ENCODE data around the gene MILR1. TPM values are rescaled to one million over a fixed set of nuclear protein-coding genes. Genes with fewer than 3 reads are reported as not detected.

The MILR1 gene, protein sequence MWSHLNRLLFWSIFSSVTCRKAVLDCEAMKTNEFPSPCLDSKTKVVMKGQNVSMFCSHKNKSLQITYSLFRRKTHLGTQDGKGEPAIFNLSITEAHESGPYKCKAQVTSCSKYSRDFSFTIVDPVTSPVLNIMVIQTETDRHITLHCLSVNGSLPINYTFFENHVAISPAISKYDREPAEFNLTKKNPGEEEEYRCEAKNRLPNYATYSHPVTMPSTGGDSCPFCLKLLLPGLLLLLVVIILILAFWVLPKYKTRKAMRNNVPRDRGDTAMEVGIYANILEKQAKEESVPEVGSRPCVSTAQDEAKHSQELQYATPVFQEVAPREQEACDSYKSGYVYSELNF
- polyA plus RNA-seq (not detected in 3 replicates), polyA minus RNA-seq (not detected in 3 replicates)
- polyA plus RNA-seq (2011; ENCODE audit: low read depth) = not detected
- not detected in 2 replicates for polyA plus RNA-seq (2011; cell fraction: cytosol; rRNA removed)
- polyA plus RNA-seq (2011; cell fraction: nucleus; rRNA removed) = not detected in 2 replicates
- polyA plus RNA-seq (2012; ENCODE audit: low replicate concordance) = not detected in 2 replicates
- not detected for polyA minus RNA-seq (2011; cell fraction: cytosol; rRNA and poly(A)+ RNA removed)
- not detected in 2 replicates for polyA minus RNA-seq (2011; cell fraction: nucleus; rRNA and poly(A)+ RNA removed)

DNA sequence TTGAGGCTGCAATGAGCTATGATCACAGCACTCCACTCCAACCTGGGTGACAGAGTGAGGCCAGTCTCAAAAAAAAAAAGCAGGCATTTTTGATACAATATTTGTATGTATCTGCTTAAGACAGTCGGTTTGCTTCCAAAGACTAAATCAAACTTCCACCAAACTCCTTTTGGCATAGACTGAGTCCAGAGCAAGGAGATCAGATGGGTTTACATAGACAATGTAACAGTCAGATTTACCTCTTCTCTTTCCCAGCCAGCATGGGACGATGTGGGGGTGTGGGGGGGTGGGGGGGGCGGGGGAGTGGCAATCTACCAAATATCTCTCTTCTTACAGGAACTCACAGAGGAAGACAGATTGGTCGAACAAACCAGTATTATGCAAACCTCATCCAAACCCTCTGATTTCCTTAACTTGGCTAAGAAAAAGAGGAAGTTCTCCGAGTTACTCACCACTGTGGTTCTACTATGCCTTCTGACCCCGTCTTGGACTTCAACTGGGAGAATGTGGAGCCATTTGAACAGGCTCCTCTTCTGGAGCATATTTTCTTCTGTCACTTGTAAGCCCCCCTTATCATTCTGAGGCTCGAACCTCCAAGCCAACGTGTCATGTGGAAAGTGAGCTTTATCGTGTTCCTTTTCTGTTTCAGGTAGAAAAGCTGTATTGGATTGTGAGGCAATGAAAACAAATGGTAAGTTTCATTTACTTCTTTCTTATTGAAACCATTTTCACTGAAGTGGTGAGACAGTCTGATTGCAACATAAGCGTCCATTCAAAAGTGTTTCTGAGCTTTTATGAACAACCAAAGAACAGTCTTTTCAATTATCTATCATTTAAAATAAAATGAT is at the start of gene MILR1:
Gene MILR1 (plus strand): TSS at position 451 of the 848 bp plus-strand sequence. CDS start 54 bp downstream, at position 505.
- no peak within 1 kb of the TSS for H3K4me2 ChIP-seq (ENCODE audit: control insufficient read depth, extremely low read depth, insufficient read depth, low read depth, low read length)
- dilution Hi-C loops (cut with MboI; ENCODE audit: extremely low pct_ligation_motif_present, low sequenced_read_pairs) = no loop called here
- H3K27me3 ChIP-seq (ENCODE audit: control insufficient read depth, extremely low read depth, insufficient read depth, low read length) = no peaks in the 10 kb centered on the region
- no peaks in the 10 kb centered on the region for H3K36me3 ChIP-seq (ENCODE audit: control insufficient read depth in 2 of 2, extremely low read depth in 1 of 2, insufficient read depth in 2 of 2, low read length in 2 of 2)
- DNase-seq (ENCODE audit: low read depth, low spot score) (no peak), FAIRE-seq (no peak)
- H3K4me1 ChIP-seq (ENCODE audit: control insufficient read depth, extremely low read depth, insufficient read depth, low read length) = no peaks in the 10 kb centered on the region
- H3K79me2 ChIP-seq (ENCODE audit: control insufficient read depth, insufficient read depth, low read length) = no peaks in the 10 kb centered on the region
- H2AFZ ChIP-seq (ENCODE audit: control insufficient read depth, low read length) = no peak within 1 kb of the TSS
- no peaks in the 10 kb centered on the region for H3K9me1 ChIP-seq (ENCODE audit: control insufficient read depth, extremely low read depth, insufficient read depth, low read length)
- H3K27ac ChIP-seq (ENCODE audit: control insufficient read depth, insufficient read depth, low read length) = no peak within 1 kb of the TSS
- H3K4me3 ChIP-seq (ENCODE audit: control insufficient read depth in 2 of 3, extremely low read depth in 1 of 3, insufficient read depth in 2 of 3, low read depth in 1 of 3, low read length in 3 of 3) = no peak within 1 kb of the TSS
- H3K9me3 ChIP-seq (ENCODE audit: control insufficient read depth, low read depth, low read length) = no peaks in the 10 kb centered on the region
- H4K20me1 ChIP-seq (ENCODE audit: control insufficient read depth, extremely low read depth, insufficient read depth, low read length) = no peaks in the 10 kb centered on the region
- H3K9ac ChIP-seq (ENCODE audit: control insufficient read depth, extremely low read depth, insufficient read depth, low read length) = no peak within 1 kb of the TSS
- no peak for TF ChIP-seq EZH2 (IDR thresholded peaks at IDR 0.05; ENCODE audit: low read length)

DNA sequence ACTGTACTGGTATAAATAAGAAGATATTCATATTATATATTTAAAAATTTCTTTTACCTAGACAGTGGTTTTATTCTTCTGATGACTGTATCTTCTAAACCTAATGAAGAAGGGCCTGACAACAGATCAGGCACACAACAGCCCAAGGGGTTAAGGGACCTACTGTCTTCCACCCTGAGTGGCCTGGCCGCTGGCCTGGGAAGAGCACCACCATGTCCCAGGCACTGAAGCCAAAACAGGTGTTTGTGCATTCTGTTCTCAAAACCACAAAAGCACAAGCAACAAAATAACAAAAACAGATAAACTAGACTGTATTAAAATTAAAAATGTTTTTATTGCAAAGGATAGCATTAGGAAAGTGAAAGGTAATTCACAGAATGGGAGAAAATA is 49.2 kb upstream of the MILR1 start:
- H3K4me2 ChIP-seq (ENCODE audit: control insufficient read depth, extremely low read depth, insufficient read depth, low read depth, low read length) = no peak overlapping the region
- dilution Hi-C loops (cut with MboI; ENCODE audit: extremely low pct_ligation_motif_present, low sequenced_read_pairs) = loop anchor here (10.0 kb wide), 1 partner anchor 95 kb away; no protein-coding TSS in a partner anchor

More for the DNA sequence above, 49.2 kb upstream of the MILR1 start:
- Histone ChIP-seq H3K9ac (ENCODE audit: control insufficient read depth, extremely low read depth, insufficient read depth, low read length) (no peak overlapping the region), H3K4me1 (ENCODE audit: control insufficient read depth, extremely low read depth, insufficient read depth, low read length) (peaks cover 13% of the 10 kb centered on the region), H3K36me3 (ENCODE audit: control insufficient read depth in 2 of 2, extremely low read depth in 1 of 2, insufficient read depth in 2 of 2, low read length in 2 of 2) (no peaks in the 10 kb centered on the region), H3K27ac (ENCODE audit: control insufficient read depth, insufficient read depth, low read length) (no peak overlapping the region), H3K9me3 (ENCODE audit: control insufficient read depth, low read depth, low read length) (no peaks in the 10 kb centered on the region), H4K20me1 (ENCODE audit: control insufficient read depth, extremely low read depth, insufficient read depth, low read length) (no peaks in the 10 kb centered on the region), H3K9me1 (ENCODE audit: control insufficient read depth, extremely low read depth, insufficient read depth, low read length) (no peaks in the 10 kb centered on the region), H3K27me3 (ENCODE audit: control insufficient read depth, extremely low read depth, insufficient read depth, low read length) (no peaks in the 10 kb centered on the region), H3K79me2 (ENCODE audit: control insufficient read depth, insufficient read depth, low read length) (no peaks in the 10 kb centered on the region), H2AFZ (ENCODE audit: control insufficient read depth, low read length) (no peak overlapping the region), H3K4me3 (ENCODE audit: control insufficient read depth in 2 of 3, extremely low read depth in 1 of 3, insufficient read depth in 2 of 3, low read depth in 1 of 3, low read length in 3 of 3) (no peak overlapping the region)
- FAIRE-seq = no peak
- TF ChIP-seq, protein P1, sequence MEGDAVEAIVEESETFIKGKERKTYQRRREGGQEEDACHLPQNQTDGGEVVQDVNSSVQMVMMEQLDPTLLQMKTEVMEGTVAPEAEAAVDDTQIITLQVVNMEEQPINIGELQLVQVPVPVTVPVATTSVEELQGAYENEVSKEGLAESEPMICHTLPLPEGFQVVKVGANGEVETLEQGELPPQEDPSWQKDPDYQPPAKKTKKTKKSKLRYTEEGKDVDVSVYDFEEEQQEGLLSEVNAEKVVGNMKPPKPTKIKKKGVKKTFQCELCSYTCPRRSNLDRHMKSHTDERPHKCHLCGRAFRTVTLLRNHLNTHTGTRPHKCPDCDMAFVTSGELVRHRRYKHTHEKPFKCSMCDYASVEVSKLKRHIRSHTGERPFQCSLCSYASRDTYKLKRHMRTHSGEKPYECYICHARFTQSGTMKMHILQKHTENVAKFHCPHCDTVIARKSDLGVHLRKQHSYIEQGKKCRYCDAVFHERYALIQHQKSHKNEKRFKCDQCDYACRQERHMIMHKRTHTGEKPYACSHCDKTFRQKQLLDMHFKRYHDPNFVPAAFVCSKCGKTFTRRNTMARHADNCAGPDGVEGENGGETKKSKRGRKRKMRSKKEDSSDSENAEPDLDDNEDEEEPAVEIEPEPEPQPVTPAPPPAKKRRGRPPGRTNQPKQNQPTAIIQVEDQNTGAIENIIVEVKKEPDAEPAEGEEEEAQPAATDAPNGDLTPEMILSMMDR (optimal IDR thresholded peaks at IDR 0.05 in 1 of 3, IDR thresholded peaks at IDR 0.05 in 1 of 3, conservative IDR thresholded peaks at IDR 0.05 in 1 of 3; ENCODE audit: extremely low read depth in 1 of 3, insufficient read depth in 2 of 3, low read length in 3 of 3) = no peak
- TF ChIP-seq EZH2 (IDR thresholded peaks at IDR 0.05; ENCODE audit: low read length) = no peak
- no peak for DNase-seq (ENCODE audit: low read depth, low spot score)
